ENCODE measurements around the gene LTBP2.

Gene LTBP2

DNA sequence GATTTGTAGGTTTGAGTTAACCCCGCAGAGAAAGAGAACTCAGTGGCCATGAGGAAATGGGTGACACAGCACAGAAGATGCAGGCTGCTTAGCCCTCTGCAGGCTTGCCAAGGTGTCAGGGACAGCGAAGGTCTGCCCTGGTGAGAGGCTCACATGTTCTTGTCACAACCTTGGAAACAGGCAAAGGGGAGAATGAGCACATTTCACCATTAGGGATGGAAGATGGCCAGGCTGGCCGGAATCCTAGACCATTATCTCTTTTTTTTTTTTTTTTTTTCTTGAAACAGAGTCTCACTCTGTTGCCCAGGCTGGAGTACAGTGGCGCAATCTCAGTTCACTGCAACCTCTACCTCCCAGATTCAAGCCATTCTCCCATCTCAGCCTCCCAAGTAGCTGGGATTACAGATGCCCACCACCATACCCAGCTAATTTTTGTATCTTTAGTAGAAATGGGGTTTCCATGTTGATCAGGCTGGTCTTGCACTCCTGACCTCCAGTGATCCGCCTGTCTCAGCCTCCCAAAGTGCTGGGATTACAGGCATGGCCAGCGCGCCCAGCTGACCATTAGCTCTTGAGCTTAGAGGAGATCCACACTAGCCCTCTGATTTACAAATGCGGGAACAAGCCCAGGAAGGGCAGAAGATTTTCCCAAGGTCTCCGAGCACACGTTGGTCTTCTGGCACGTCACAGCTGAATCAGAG lies 34.6 kb downstream of the LTBP2 start:
- no peak overlapping the region for H3K4me3 ChIP-seq (ENCODE audit: low read length)
- peak; percentile 67 for DNase-seq (ENCODE audit: low read depth)
- TF ChIP-seq, protein P1, sequence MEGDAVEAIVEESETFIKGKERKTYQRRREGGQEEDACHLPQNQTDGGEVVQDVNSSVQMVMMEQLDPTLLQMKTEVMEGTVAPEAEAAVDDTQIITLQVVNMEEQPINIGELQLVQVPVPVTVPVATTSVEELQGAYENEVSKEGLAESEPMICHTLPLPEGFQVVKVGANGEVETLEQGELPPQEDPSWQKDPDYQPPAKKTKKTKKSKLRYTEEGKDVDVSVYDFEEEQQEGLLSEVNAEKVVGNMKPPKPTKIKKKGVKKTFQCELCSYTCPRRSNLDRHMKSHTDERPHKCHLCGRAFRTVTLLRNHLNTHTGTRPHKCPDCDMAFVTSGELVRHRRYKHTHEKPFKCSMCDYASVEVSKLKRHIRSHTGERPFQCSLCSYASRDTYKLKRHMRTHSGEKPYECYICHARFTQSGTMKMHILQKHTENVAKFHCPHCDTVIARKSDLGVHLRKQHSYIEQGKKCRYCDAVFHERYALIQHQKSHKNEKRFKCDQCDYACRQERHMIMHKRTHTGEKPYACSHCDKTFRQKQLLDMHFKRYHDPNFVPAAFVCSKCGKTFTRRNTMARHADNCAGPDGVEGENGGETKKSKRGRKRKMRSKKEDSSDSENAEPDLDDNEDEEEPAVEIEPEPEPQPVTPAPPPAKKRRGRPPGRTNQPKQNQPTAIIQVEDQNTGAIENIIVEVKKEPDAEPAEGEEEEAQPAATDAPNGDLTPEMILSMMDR (conservative IDR thresholded peaks at IDR 0.05; ENCODE audit: low read length), result no peak

DNA sequence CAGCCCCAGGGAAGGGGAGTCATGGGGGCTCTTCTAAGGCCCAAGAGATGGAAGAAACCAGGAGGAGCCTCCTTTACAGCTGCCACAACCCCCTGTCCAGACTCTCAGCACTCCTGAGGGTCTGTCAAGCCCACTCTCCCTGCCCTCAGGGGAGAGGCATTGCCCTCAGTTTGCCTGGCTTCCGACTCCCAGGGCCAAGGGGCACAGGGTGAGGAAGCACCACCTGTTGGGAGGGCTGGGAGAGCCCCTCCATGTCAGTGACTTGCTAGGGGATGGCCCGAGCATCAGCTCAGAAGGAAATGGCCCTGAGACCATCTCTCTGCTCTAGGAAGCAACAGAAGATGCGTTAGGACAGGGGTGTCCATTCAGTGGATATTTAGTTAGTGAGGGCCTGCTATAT lies 36.1 kb downstream of the LTBP2 start:
- no peak overlapping the region for H3K4me3 ChIP-seq (ENCODE audit: low read length)
- TF ChIP-seq, protein P1 (conservative IDR thresholded peaks at IDR 0.05; ENCODE audit: low read length), result no peak
- DNase-seq (ENCODE audit: low read depth), result no peak

DNA sequence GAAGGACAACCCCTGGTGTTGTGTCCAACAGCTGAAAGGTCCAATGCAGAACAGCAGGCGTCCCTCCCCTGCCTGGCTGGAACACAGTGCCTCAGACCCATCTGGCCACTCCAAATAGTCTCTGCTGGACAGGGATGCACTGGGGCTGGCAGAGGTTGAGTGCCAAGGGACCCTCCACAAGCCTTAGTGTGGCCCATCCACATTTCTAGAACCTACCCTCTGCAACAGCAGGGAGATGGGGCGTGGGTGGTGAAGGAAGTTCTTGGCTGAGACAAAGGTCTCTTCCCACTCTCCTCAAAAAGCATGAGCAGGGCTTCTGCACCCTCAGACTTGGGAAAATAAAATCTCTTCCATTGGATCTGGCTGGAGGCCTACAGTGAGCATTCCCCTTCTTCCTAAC lies 36.5 kb downstream of the LTBP2 start:
- H3K4me3 ChIP-seq (ENCODE audit: low read length), result no peak overlapping the region
- no peak for DNase-seq (ENCODE audit: low read depth)
- TF ChIP-seq, protein P1 (conservative IDR thresholded peaks at IDR 0.05; ENCODE audit: low read length), result no peak

DNA sequence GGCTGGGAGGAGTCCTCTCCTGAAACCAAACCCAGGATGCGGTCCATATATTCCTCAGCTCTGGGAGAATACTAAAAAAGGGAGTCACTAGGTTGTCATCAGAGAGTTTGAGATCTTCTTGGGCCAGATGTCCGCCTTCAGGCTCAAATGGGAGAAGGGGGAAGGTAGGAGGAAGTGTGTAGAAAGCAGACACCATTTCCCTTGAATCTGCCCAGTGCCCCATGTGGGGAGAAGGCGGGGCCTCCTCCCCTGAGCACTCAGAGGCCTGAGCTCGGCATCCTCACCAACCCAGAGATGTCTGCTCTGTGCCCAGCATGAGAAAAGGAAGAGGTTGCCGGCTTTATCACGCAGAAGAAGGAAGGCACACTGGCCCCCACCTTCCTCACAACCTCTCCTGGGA lies 37.3 kb downstream of the LTBP2 start:
- no peak for DNase-seq (ENCODE audit: low read depth)
- TF ChIP-seq, protein P1 (conservative IDR thresholded peaks at IDR 0.05; ENCODE audit: low read length), result no peak
- H3K4me3 ChIP-seq (ENCODE audit: low read length), result no peak overlapping the region

DNA sequence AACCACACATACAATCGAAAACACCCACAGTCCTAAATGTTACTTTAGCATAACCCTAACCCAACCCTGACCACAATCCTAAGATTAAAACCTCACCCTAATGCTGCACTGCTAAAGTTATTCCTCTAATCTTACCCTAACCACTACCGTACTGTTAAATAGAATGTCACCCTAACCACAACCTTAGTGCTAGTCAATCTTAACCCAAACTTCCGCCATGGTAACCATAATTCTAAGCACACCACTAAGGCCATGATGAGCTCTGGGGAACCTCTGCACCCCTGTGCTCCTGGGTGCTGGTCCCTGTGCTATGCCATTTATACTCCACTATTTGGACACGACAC lies 38.0 kb downstream of the LTBP2 start:
- TF ChIP-seq, protein P1 (conservative IDR thresholded peaks at IDR 0.05; ENCODE audit: low read length), result no peak
- no peak overlapping the region for H3K4me3 ChIP-seq (ENCODE audit: low read length)
- no peak for DNase-seq (ENCODE audit: low read depth)

DNA sequence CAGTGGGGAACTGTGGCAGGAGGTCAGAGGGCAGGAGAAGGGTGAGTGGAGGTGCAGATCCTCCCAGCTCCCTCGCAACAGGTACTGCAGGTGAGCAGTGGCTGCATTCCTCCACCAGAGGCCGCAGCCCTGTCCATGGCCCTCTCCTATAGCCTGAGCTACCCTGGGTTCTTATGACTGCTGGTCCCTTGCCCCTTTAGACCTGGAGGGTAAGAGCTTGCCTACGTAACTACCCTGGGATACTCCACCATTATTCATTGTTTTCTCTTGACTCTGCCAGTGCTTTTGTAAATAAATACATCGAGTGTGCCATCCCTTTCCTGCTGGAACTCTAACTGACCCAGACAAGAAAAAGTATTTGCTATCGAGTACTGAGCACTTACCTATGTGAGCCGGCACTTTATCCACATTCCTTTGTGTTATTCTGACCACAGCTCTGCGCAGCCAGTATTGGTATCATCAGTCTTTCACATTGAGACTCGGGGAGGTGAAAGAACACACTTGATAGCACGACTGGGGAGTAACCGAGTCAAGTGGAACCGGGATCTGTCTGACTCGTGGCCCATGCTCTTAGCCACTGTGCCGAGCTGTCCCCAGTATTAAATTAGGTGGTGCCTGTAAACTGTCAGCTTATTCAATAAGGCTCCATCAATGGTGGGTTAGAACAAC lies 38.5 kb downstream of the LTBP2 start:
- no peak for DNase-seq (ENCODE audit: low read depth)
- TF ChIP-seq, protein P1 (conservative IDR thresholded peaks at IDR 0.05; ENCODE audit: low read length), result no peak
- H3K4me3 ChIP-seq (ENCODE audit: low read length), result no peak overlapping the region

DNA sequence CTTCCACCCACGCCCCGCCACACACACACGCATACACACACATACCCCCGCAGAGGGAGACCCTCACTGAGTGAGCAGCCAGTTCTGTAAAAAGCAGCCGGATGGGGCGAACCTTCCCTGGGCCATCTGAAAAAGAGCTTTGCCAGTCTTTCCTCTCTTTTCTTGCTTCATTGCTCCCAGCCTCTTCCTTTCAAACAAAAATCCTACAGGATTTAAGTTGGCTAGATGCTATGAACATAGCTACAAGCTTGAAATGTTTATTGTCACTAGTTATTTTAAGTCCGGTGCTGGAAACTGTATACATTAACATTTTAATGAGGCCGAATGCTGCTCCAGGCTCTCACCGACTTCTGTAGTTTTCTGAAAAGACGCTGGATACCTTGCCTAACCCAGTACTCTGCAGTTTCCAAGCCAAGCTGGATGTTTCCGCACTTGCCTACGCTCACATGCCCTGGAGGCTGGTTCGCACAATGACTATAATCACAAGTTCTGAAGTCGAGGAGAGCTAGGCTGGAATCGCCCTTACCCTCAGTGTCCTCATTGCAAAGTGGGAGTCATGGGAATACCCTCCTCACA lies 39.2 kb downstream of the LTBP2 start:
- DNase-seq (ENCODE audit: low read depth), result no peak
- peak overlapping the region; percentile 30 for H3K4me3 ChIP-seq (ENCODE audit: low read length)
- TF ChIP-seq, protein P1 (conservative IDR thresholded peaks at IDR 0.05; ENCODE audit: low read length), result no peak
